GM19397 (cell line): ENCODE data around the gene SDK1.

Experiments used
- ATAC-seq: cut with Tn5 transposase; IDR thresholded peaks from one replicate; pipeline ENCODE4 v1.9.1; 2021; ENCODE audit warnings: mild to moderate bottlenecking, moderate library complexity; ENCODE audit not compliant: unreplicated experiment

SDK1 gene

GRCh38 chr7:3510101-3511020 lies 209.3 kb downstream of the SDK1 start:
- ATAC-seq: no peak

GRCh38 chr7:3517344-3517743 lies 216.3 kb downstream of the SDK1 start:
- no peak for ATAC-seq

- ATAC-seq: no peak
Observed at GRCh38 chr7:3518546-3518945, 217.5 kb downstream of the SDK1 start.

GRCh38 chr7:3520206-3520605 lies 219.2 kb downstream of the SDK1 start:
- ATAC-seq: no peak

GRCh38 chr7:3527496-3528124 lies 226.6 kb downstream of the SDK1 start:
- no peak for ATAC-seq

- no peak for ATAC-seq
Observed at GRCh38 chr7:3533040-3533439, 232.0 kb downstream of the SDK1 start.

- no peak for ATAC-seq
Observed at GRCh38 chr7:3537210-3537875, 236.3 kb downstream of the SDK1 start.

- no peak for ATAC-seq
Observed at GRCh38 chr7:3538041-3538440, 237.0 kb downstream of the SDK1 start.

- ATAC-seq: no peak
Observed at GRCh38 chr7:3540456-3541220, 239.6 kb downstream of the SDK1 start.

- no peak for ATAC-seq
Observed at GRCh38 chr7:3544202-3544601, 243.2 kb downstream of the SDK1 start.

- no peak for ATAC-seq
Observed at GRCh38 chr7:3548815-3549214, 247.8 kb downstream of the SDK1 start.

GRCh38 chr7:3549601-3550000 lies 248.5 kb downstream of the SDK1 start:
- no peak for ATAC-seq

GRCh38 chr7:3551536-3551935 lies 250.5 kb downstream of the SDK1 start:
- ATAC-seq: no peak

- ATAC-seq: no peak
Observed at GRCh38 chr7:3552499-3552898, 251.4 kb downstream of the SDK1 start.

GRCh38 chr7:3558400-3558799 lies 257.3 kb downstream of the SDK1 start:
- ATAC-seq: no peak

- no peak for ATAC-seq
Observed at GRCh38 chr7:3559278-3559677, 258.2 kb downstream of the SDK1 start.

- no peak for ATAC-seq
Observed at GRCh38 chr7:3560495-3560894, 259.4 kb downstream of the SDK1 start.

GRCh38 chr7:3561932-3562331 lies 260.9 kb downstream of the SDK1 start:
- no peak for ATAC-seq

GRCh38 chr7:3564231-3564630 lies 263.2 kb downstream of the SDK1 start:
- no peak for ATAC-seq

GRCh38 chr7:3568516-3568915 lies 267.5 kb downstream of the SDK1 start:
- no peak for ATAC-seq

- no peak for ATAC-seq
Observed at GRCh38 chr7:3569643-3570042, 268.6 kb downstream of the SDK1 start.
